ENCODE data around the gene RAB40C.

RAB40C gene

DNA sequence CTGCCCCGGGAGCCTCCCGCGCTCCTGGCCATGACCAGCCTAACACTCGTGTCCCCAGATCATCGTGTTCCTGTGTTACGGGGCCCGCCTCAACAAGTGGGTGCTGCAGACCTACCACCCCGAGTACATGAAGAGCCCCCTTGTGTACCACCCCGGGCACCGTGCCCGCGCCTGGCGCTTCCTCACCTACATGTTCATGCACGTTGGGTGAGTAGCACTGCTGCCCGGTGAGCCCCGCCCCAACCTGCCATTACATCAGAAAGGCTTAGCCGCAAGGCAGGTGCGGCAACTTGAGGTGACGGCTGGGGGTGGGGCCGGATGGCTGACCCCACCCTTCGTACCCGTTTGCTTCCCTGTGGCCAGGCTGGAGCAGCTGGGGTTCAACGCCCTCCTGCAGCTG, 87.0 kb downstream of the RAB40C start:
- no peak overlapping the region for H3K4me3 ChIP-seq (ENCODE audit: low read length, poor library complexity, severe bottlenecking)

DNA sequence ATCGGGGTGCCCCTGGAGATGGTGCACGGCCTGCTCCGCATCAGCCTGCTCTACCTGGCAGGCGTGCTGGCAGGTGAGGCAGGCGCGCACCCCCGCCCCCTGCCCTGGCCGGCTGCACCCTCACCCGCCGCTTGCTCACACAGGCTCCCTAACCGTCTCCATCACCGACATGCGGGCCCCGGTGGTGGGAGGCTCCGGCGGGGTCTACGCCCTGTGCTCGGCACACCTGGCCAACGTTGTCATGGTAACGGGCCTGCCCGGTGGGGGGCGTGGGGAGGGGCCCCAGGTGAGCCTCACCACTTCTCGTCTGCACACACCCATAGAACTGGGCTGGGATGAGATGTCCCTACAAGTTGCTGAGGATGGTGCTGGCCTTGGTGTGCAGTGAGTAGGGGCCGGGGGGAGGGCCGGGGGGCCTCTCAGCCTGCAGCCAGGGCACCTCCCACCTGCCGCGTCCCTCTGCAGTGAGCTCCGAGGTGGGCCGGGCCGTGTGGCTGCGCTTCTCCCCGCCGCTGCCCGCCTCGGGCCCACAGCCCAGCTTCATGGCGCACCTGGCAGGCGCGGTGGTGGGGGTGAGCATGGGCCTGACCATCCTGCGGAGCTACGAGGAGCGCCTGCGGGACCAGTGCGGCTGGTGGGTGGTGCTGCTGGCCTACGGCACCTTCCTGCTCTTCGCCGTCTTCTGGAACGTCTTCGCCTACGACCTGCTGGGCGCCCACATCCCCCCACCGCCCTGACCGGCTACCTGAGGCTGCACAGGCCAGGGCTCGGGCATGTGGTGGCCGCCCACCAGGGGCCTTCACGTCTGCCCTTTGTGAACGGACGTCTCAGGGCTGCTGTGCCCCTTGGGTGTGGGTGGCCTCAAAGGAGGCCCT, 87.7 kb downstream of the RAB40C start:
- TF ChIP-seq, protein P1, sequence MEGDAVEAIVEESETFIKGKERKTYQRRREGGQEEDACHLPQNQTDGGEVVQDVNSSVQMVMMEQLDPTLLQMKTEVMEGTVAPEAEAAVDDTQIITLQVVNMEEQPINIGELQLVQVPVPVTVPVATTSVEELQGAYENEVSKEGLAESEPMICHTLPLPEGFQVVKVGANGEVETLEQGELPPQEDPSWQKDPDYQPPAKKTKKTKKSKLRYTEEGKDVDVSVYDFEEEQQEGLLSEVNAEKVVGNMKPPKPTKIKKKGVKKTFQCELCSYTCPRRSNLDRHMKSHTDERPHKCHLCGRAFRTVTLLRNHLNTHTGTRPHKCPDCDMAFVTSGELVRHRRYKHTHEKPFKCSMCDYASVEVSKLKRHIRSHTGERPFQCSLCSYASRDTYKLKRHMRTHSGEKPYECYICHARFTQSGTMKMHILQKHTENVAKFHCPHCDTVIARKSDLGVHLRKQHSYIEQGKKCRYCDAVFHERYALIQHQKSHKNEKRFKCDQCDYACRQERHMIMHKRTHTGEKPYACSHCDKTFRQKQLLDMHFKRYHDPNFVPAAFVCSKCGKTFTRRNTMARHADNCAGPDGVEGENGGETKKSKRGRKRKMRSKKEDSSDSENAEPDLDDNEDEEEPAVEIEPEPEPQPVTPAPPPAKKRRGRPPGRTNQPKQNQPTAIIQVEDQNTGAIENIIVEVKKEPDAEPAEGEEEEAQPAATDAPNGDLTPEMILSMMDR (conservative IDR thresholded peaks at IDR 0.05; ENCODE audit: low read length) = no peak
- TF ChIP-seq EZH2phosphoT487 (IDR thresholded peaks at IDR 0.05; ENCODE audit: borderline replicate concordance) = no peak
- H3K9me2 ChIP-seq (replicated peaks; ENCODE audit: low read depth, low read length) = no peaks in the 10 kb centered on the region
- H3K9ac ChIP-seq (ENCODE audit: low read depth, low read length, poor library complexity, severe bottlenecking) = no peak overlapping the region
- H3K4me2 ChIP-seq (ENCODE audit: low read depth, low read length, poor library complexity, severe bottlenecking) = no peak overlapping the region
- H3K27me3 ChIP-seq (ENCODE audit: insufficient read depth, low read length, poor library complexity, severe bottlenecking) = no peaks in the 10 kb centered on the region
- H3K4me1 ChIP-seq (ENCODE audit: insufficient read depth, low read length, poor library complexity, severe bottlenecking) = peaks cover 4% of the 10 kb centered on the region
- peaks cover 16% of the 10 kb centered on the region; the same call in 1 of the 2 replicates for H3K79me2 ChIP-seq (ENCODE audit: insufficient read depth, low read length)
- H3F3A ChIP-seq (ENCODE audit: low read depth) = no peaks in the 10 kb centered on the region
- no peaks in the 10 kb centered on the region for H3K9me3 ChIP-seq (ENCODE audit: insufficient read depth, low read depth, low read length)
- H2AFZ ChIP-seq (ENCODE audit: low read length) = no peak overlapping the region
- peaks cover 2% of the 10 kb centered on the region for H4K20me1 ChIP-seq (ENCODE audit: insufficient read depth, low read length, poor library complexity, severe bottlenecking)
- H3K4me3 ChIP-seq (ENCODE audit: low read length, poor library complexity, severe bottlenecking) = no peak overlapping the region
- H3K36me3 ChIP-seq (ENCODE audit: insufficient read depth, low read length) = no peaks in the 10 kb centered on the region

More for the DNA sequence above, 87.0 kb downstream of the RAB40C start:
- peaks cover 13% of the 10 kb centered on the region; the same call in 1 of the 2 replicates for H3K79me2 ChIP-seq (ENCODE audit: insufficient read depth, low read length)
- peaks cover 4% of the 10 kb centered on the region for H3K4me1 ChIP-seq (ENCODE audit: insufficient read depth, low read length, poor library complexity, severe bottlenecking)
- no peak overlapping the region for H2AFZ ChIP-seq (ENCODE audit: low read length)
- H3K27me3 ChIP-seq (ENCODE audit: insufficient read depth, low read length, poor library complexity, severe bottlenecking) = no peaks in the 10 kb centered on the region
- no peaks in the 10 kb centered on the region for H3K9me2 ChIP-seq (replicated peaks; ENCODE audit: low read depth, low read length)
- H3K9me3 ChIP-seq (ENCODE audit: insufficient read depth, low read depth, low read length) = no peaks in the 10 kb centered on the region
- H3K9ac ChIP-seq (ENCODE audit: low read depth, low read length, poor library complexity, severe bottlenecking) = no peak overlapping the region
- H3K4me2 ChIP-seq (ENCODE audit: low read depth, low read length, poor library complexity, severe bottlenecking) = no peak overlapping the region
- H3K36me3 ChIP-seq (ENCODE audit: insufficient read depth, low read length) = no peaks in the 10 kb centered on the region
- H4K20me1 ChIP-seq (ENCODE audit: insufficient read depth, low read length, poor library complexity, severe bottlenecking) = peaks cover 2% of the 10 kb centered on the region
- H3F3A ChIP-seq (ENCODE audit: low read depth) = no peaks in the 10 kb centered on the region
- TF ChIP-seq, protein P1 (conservative IDR thresholded peaks at IDR 0.05; ENCODE audit: low read length) = no peak
- no peak for TF ChIP-seq EZH2phosphoT487 (IDR thresholded peaks at IDR 0.05; ENCODE audit: borderline replicate concordance)

DNA sequence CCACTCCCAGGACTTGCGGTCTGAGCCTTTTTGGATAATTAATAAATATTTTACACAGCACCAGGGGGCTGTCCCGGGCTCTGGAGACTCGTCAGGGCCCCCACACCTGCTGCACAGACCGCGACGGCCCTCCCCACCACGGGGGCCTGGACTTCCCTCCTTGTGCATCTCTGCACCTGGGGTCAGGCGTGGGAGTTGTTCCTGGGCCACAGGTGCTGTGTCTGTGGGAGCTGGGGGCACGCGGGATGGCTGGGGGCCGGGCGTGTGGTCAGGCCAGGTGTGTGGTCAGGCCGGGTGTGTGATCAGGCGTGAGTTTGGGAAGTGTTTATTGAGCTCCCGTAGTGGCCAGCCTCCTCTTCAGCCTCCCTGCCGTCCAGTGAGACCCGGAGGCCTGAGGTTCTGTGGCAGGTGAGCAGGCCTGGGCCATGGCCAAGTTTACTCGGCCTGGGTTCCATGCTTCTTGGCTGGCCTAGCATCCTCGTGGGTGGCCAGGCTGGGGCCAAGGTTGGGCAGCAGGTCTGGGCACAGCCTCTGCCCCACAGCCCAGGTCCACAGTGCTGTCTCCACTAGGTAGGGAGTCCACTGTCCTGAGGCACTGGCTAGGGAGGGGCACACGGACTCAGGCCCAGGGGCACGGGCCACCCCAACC, 88.5 kb downstream of the RAB40C start:
- no peak for TF ChIP-seq EZH2phosphoT487 (IDR thresholded peaks at IDR 0.05; ENCODE audit: borderline replicate concordance)
- TF ChIP-seq, protein P1 (conservative IDR thresholded peaks at IDR 0.05; ENCODE audit: low read length) = no peak
- no peaks in the 10 kb centered on the region for H3K9me2 ChIP-seq (replicated peaks; ENCODE audit: low read depth, low read length)
- H2AFZ ChIP-seq (ENCODE audit: low read length) = no peak overlapping the region
- no peak overlapping the region for H3K9ac ChIP-seq (ENCODE audit: low read depth, low read length, poor library complexity, severe bottlenecking)
- H3K36me3 ChIP-seq (ENCODE audit: insufficient read depth, low read length) = no peaks in the 10 kb centered on the region
- no peaks in the 10 kb centered on the region for H3F3A ChIP-seq (ENCODE audit: low read depth)
- no peaks in the 10 kb centered on the region for H3K9me3 ChIP-seq (ENCODE audit: insufficient read depth, low read depth, low read length)
- H3K79me2 ChIP-seq (ENCODE audit: insufficient read depth, low read length) = peaks cover 16% of the 10 kb centered on the region; the same call in 1 of the 2 replicates
- H3K4me3 ChIP-seq (ENCODE audit: low read length, poor library complexity, severe bottlenecking) = no peak overlapping the region
- peaks cover 4% of the 10 kb centered on the region for H3K4me1 ChIP-seq (ENCODE audit: insufficient read depth, low read length, poor library complexity, severe bottlenecking)
- H3K4me2 ChIP-seq (ENCODE audit: low read depth, low read length, poor library complexity, severe bottlenecking) = no peak overlapping the region
- H3K27me3 ChIP-seq (ENCODE audit: insufficient read depth, low read length, poor library complexity, severe bottlenecking) = no peaks in the 10 kb centered on the region
- H4K20me1 ChIP-seq (ENCODE audit: insufficient read depth, low read length, poor library complexity, severe bottlenecking) = peaks cover 2% of the 10 kb centered on the region

Data from Loucy (cell line).